Lung microvascular endothelial cell (primary cell): ENCODE measurements around the gene SURF6. TPM values are rescaled to one million over a fixed set of nuclear protein-coding genes. Genes with fewer than 3 reads are reported as not detected.
"Not testable (repeated sequence)": the region's sequence is repeated elsewhere in the genome, so short reads cannot be mapped to it uniquely, and the experiment has no call there.

Experiments used
- DNase-seq, 2 donors: peaks; one replicate each; pipeline versions ENCODE4 v3.0.0 to v3.0.0-alpha.2; 2010; ENCODE audit warnings: low read depth in 2 of 2
- total RNA-seq: library from RNA; depleted of rRNA; stranded (reverse); fragments of >200 nt; gene quantifications from 2 replicates; pipeline ENCODE4 v1.2.1, GENCODE V29; 2014

Gene SURF6
- total RNA-seq, 1 donor from 2014 or later = 6.5 TPM

DNA sequence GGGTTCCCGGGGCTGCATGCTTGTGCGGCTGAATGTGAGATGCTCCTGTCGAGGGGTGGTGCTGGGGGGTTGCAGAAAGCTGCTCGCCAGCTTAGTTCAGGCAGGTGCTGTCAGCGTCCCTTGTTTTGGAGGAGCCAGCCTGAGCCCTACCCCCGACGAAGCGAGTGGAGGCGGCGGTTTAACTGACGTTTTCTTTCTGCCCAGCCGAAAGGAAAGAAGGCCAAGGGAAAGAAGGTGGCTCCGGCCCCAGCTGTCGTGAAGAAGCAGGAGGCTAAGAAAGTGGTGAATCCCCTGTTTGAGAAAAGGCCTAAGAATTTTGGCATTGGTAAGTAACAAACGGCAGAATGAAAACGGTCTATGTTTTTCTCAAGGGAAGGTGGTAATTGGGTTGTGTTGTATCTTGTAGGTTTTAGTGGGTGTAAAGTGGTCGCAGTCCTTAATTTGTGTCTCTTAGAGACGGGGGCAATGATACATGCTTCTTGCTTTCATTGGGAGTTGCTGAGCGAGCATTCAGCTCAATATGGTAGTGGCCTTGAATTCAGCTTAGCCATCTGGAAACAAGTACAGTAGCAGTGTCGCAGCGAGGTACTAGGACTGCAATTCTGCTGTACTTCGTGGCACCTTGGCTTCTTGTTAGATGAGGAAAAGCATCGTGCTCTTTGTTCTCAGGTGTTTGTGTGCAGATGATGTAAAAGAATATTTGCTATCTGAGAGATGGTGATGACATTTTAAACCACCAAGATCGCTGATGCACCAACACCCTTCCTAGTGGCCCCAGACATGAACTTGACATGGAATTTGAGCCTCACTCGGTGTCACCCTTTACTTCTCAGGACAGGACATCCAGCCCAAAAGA is 13.0 kb upstream of the SURF6 start:
- DNase-seq = peak in 1 of 2 donors; percentile 13

DNA sequence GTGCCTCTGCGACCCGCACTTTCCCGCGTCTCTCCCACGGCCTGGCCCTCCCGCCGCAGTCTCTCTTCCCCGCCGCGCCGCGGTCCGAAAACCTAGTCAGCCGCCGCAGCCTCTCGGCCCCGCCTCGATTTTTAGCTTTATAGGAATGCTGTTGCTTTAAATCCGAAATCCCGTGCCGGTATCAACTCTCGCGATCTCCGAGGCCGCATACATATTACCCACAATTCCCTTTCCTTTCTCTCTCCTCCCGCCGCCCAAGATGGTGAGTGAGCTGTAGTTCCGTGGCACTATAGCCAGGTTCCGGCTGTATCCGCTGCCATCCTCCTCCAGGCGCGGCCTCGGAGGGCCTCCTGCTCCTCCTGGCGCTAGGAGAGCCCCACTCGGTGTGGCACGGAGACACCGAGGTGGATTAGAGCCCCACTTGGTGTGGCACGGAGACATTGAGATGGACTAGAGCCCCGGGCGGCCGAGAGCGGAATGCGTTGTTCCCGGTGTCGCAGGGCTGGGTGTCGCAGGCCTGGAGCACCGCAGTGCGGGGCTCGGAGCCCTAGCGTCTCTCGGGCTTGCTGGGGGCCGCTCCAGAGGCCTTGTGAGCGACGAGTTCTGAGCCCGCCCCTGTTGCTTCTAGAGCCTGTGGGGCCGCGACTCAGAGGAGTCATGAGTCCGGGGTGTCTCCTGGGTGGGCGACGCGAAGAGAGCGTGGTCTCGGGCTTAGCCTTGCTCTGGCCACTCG is 12.2 kb upstream of the SURF6 start, which contains the start of the genes MED22 and RPL7A:
TSS of gene MED22 (minus strand) at position 147 of the 733 bp plus-strand sequence. CDS start 1,469 bp downstream, outside the sequence.
TSS of gene RPL7A (plus strand) at position 234 of the 733 bp plus-strand sequence. CDS start at position 260, 26 bp downstream.
- DNase-seq = peak; percentile 97

DNA sequence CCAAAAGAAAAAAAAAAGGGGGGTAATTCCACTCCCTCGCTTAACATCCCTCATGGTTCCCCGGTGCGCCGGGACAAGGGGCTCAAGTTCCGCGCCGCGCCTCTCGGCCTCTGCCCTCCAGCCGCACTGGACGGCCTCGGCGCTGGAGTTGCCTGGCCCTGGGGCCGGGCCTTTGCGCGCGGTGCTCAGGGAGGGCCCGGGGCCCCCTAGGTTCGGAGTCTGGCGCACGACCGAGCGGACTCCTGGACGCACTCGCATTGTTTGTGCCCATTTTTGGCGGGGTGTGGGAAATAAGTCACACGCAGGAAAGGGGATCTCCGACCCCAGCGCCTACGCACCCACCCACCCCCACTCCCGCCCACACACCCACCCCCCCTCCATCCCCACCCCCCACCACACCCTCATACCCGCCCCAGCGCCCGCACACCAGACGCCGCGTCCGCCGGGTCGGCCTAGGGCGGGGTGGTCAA is 11.6 kb upstream of the SURF6 start:
- DNase-seq = peak; percentile 44 to 54

DNA sequence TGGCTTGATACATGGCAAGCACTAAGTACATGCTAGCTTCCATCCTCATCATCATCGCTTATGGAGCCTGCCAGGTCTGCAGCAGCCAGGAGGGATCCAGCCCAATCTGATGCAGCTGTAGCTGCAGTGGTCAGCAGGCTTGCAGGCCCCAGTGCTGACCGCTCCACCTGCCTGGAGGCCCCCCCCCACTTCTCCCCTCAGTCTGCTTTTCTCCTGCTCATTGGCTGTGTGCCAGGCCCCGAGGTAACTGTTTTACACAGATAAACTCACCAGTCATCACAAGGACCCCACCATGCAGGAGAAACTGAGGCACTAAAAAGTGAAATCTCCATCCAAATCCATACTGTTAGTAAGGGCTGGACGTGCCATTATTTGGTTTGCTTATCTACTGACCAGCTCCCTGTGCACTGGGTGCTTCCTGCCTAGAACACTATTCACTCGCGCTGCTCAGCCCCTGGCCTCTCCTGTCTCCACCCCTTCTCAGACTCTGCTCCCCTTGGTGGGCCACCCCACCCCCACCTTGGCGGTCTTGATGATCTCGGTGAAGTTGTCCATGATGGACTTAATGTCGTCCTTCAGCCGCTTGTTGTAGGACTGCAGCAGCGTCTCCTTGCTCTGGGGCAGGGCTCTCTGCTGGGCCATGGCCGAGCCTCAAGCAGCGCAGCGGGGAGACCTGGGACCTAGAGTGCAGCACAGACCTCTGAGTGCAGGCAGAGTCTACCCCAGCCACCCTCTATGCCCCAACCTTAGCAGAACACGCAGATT is 10.2 kb upstream of the SURF6 start:
- DNase-seq = no peak

DNA sequence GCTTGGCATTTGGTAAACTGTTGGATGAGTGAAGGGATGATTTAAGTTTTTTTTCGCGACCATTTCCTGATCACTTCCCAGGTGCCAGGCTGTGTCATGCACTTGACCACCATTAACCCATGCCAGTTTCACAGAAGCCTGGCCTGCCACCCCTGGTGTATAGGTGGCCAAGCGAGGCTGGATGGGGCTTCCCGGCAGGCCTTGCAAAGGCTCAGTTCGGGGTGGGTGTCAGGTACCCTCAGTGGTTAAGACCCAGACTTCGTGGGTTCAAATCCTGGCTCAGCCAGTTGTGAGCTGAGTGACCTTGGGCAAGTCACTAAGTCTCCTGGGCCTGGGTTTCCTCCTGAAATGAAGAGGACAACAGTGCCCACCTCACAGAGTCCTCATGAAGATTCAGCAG is 9.6 kb upstream of the SURF6 start:
- no peak for DNase-seq

DNA sequence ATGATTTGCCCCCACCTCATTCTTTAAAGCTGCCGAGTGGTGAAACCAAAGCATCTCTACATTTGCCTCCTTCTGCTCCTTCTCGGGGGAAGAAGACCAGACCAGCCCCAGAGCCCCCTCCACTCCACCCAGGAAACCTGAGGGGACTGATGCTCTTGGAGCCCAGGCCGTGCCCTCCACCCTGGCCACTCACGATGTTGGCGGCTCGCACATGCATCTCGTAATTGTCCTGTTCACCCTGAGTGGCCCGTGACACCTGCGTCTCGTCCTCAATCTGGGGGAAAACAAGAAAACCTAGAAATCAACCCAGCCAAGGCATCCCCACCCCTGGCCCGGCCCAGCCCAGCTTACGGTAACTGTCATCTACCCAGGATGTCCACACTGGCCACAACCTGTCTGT is 9.0 kb upstream of the SURF6 start:
- no peak for DNase-seq

DNA sequence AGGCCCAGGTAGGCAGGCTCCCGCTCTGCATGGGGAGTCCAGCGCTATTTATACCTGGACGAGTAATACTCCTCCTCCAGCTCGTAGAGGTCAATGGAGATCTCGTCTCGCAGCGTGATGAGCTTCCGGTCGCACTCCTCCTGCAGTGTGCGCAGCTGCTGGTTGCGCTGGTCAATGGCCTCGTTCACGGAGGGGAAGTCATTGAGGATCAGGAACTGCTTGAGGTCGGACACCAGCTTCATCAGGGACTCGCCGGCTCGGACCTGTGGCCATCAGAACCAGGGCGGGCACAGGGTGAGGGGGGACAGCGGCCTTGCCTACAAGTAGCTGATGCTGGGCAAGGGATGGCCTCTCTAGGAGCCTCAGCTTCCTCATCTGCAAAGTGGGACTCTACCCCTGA is 8.1 kb upstream of the SURF6 start:
- no peak for DNase-seq

DNA sequence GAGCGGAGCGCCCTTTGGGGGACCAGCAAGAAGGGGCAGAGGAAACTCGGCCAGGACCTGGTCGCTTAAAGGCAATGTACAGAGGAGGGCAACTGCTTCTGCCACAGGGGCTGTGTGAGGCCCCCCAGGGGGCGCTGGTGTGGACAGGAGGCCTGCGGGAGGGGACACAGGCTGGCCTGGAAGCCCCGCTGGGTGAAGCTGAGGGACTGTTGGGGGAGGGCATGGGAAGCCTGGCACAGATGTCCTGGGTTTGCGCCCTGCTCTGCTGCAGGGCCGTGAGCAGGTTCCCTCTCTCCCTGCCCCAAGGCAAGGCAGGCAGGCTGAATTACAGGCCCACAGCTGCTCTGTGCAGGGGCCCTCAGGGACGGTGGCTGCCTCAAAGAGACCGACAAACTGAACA is 6.6 kb upstream of the SURF6 start:
- DNase-seq = peak in 1 of 2 donors; percentile 45

DNA sequence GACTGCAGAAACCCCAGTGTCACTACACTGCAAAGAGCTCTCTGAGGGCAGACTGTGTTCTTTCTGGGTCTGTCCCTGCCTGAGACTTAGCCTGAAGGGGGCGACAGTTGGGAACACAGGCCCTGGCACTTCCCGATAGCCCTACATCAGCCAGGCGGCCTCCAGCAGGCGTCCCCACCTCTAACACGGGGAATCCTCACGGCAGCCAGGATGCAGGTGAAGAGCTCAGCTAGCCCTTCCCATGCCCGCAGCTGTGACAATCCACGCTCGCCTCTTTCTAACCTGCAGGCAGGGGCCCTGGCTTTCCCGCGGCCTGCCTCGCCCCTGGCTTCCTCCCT is 6.0 kb upstream of the SURF6 start:
- DNase-seq = no peak

DNA sequence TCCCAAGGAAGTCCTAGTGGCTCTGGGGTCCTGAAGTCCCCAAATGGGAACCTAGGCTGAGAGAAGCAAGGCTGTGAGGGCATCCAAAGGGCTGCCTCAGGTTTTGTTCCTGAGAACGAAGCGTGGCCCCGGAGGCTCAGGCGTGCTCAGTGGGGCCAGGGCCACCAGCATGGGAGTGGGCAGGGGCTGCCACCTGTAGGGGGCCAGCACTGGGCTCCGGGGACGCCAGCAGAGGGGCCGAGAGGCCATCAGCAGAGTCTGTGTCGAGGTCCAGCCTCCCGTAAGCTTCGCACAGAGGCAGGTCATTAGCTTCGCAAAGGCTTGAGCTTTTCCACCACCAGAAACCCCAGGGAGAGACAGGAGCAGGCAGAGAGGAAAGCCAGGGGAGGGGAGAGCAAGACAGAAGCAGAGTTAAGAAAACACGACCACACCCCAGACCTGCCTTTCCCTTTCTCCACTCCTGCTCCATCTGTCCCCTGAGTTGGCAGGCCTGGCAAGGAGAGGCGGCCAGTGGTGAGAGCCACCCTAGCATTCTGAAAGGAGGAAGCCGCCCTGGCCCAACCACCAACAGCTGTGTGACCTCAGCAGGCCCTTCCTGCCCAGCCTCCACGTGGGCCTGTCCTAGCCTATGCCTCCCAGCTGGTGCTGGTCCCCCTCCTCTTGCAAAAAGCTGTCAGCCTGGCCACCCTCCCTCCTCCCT is 5.5 kb upstream of the SURF6 start:
- DNase-seq = peak in 1 of 2 donors; percentile 46

DNA sequence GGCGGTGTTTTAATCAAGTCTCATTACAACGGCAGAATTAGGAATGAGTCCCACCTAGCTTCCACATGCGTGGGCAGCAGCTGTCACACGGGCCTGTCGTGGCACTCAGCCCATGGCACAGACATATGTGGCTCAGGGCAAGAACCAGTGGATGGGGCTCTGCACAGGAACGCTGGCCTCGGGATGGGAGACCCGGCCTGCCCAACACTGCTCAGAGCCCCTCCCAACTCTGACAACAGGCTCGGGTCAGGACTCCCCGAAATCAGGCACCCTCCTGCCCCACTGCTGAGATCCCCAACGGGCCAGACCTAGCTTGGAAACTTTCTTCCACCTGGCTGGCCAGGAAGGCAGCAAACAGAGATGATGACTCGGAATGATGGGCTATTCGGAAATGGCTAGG is 4.9 kb upstream of the SURF6 start:
- no peak for DNase-seq

DNA sequence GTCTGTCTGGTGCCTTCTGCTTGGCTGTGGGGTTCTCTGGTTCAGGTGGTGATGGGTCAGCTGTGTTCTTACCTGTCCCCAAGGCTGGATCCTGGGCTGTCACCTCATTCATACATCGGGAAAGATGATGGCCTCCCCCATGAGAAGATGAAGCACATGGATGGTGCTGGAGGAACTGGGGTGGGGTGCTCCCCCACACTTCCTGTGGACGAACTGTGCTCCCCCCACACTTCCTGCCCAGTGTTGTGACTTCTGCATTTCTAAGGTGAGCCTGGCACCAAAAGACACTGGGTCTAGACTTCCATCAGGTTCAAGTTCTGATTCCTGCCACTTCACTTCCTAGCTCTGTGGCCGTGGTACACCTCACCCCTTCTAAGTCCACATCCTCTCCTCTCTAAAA is 4.3 kb upstream of the SURF6 start:
- no peak for DNase-seq

DNA sequence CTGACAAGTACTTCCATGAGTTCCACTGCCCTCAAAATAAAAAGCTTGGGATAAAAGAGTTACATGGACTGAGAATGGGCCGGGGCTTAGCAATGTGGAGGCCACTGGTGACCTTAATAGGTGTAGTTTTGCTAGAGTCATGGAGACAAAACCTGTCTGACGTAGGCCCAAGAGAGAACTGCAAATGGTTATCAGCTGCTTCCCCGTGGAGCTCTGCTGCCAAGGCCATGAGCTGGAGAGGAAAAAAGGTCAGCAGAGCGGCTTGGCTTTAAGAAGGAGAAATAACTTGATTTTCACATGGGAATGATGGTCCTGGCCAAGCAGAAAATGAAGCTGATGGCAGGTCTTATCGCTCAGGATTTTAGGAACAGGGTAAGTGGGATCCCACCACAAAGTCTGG is 3.7 kb upstream of the SURF6 start:
- DNase-seq = no peak

DNA sequence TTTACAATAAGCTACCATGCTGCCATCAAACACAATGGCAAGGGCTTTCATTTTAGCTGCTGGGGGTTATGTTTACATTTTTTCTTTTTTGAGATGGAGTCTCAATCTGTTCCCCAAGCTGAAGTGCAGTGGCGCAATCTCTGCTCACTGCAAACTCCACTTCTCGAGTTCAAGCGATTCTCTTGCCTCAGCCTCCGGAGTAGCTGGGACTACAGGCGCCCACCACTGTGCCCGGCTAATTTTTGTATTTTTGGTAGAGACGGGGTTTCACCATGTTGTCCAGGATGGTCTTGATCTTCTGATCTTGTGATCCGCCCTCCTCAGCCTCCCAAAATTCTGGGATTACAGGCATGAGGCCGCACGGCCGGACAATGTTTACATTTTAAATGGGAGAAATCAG is 1.1 kb downstream of the SURF6 start:
- DNase-seq = not testable (repeated sequence)

DNA sequence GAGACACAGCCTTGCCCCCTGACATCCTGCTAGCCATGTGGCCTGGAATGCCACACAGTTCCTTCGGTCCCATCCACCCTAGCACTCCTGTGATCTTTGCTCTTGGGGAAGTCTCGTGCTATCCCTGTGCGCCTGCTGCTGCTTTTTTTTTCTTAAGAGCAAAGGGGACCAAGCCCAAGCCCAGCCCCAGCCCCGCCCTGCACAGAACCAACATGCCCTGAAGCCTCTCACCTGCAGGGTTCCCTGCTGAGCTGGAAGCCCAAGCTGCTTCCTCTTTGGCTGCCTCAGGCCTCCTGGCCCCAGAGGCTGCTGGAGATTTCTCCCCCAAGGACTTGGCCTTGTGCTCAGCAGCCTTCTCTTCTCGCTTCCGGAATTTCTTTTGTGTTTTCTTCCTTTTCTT is 1.8 kb downstream of the SURF6 start:
- no peak for DNase-seq

DNA sequence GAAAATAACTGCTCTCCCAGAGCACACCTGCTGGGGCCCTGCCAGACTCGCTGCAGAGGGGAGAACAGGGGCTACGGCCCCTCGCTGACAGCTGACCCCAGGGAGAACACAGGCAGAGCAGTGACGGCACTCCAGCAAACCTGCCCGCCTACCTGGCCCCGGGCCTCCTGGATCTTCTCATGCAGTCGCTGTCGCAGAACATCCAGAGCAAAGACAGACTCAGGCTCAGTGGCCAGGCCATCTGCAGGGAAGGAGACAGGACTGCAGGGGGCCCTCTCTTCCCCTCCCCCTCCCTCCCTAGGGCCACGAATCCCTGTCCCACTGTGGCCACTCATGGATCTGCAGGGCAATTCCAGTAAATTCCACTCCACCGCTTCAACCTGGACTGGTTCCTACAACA is 2.4 kb downstream of the SURF6 start:
- DNase-seq = no peak

DNA sequence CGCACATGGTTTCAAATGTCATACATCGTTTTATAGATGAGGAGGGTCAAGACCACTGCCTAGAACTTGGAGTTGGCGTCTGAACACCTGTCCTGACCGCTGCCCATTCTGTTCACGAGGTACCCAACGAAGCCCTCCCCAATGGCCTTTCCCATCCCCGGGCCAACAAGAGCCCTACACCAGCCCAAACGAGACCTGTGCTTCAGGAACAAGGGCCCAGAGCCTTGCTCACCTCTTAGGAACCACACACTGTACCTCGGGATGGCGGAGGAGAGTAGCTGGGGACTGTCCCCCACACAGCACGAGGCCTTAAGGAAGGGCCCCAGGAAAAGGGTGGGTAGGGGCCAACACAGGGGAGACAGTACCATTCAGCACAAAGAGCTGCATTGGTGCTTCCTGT is 3.0 kb downstream of the SURF6 start:
- DNase-seq = no peak

DNA sequence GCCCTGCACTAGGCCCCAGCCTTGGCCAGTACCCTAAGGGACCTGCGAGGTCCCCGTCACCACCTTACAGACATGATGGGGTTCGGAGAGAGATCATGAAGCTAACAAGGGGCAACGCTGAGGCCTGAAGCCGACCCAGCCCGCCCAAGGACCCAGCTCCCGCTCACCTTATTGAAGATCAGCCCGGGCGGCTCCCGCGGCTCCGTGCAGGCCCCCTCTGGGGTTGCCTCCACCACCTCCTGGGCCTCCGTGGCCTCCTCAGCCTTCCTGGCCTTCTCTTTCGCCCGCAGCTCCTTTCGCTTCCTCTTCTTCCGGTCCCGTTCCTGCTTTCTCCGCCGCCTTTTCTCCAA is 3.6 kb downstream of the SURF6 start:
- DNase-seq = no peak

DNA sequence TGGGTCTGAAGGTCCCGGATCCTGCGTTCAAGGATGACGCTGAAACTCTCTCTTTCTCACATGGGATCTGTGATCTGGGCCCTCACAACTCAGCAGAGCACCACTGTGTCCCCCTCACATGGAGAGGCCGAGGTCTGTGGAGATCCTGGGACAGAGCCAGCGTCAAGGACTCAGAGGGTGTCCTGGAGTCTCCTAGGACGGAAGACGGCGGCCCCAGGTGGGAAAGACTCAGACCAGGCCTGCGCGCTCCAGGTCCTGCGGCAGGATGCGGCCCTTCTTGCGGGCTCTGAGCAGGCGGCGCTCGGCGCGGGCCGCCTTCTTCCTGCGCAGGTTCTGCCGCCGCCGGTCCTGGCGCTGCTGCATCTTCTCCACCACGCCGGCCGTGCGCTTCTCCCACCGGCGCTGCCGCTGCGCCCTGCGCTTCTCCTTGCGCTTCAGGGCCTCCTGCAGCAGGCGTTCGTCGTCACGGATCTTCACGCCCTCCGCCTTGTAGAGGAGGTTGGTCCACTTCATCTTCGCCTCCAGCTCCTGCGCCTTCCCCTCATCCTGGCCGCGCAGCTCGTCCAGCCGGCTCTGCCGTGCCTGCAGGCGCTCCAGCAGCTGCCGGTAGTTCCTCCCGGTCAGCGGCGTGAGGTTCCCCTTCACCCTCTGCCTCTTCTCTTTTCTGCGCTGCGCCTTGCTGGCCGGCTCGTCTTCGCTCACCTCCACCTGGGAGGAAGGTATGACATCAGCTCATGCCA is 4.2 kb downstream of the SURF6 start:
- no peak for DNase-seq

DNA sequence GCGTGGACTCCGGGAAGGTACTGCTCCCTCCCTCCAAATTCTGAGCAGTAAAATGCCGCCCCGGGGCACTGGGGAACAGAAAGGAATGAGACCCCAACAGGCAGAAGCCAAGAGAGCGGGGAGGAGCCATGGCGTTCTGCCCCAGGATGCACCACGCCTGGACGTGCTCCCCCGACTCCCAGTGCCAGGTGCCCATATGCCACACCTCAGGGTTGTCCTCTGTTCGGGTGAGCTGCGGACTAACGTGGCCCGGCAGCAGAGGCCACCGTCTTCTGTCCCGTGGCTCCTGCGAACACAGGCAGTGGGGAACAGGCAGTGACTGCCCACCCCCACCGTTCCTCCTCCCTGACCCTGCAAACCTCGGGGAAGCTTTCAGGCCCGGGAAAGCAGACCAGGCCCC is 4.8 kb downstream of the SURF6 start:
- DNase-seq = no peak
